ENCODE results near the gene ABCC8. TPM values are rescaled to one million over a fixed set of nuclear protein-coding genes. Genes with fewer than 3 reads are reported as not detected.
A peak's percentile ranks its signal among the peaks of the same experiment; 100 is the strongest.

Gene ABCC8
- total and polyA plus RNA-seq, 9 donors = 1.3 to 4.1 (median 2.5) TPM

GRCh38 chr11:17458268-17458667 lies 18.4 kb downstream of the ABCC8 start:
- H3K27me3 ChIP-seq (ENCODE audit: control insufficient read depth, insufficient read depth, low read length) = no peaks in the 10 kb centered on the region
- H3K9me3 ChIP-seq (replicated peaks; ENCODE audit: control insufficient read depth, low read depth, low read length) = no peaks in the 10 kb centered on the region
- no peaks in the 10 kb centered on the region for H3K36me3 ChIP-seq (ENCODE audit: control insufficient read depth, insufficient read depth, low read length)
- peaks cover 11% of the 10 kb centered on the region for H3K4me1 ChIP-seq (ENCODE audit: control insufficient read depth, insufficient read depth, low read length)
- H3K4me3 ChIP-seq (ENCODE audit: low read length) = no peak overlapping the region
- DNase-seq = no peak
- 66% methylated on average over 3 of the region's 8 CpGs for WGBS (ENCODE audit: insufficient coverage)
- no peak overlapping the region for H3K27ac ChIP-seq (ENCODE audit: low read length)

GRCh38 chr11:17457396-17458173 lies 19.1 kb downstream of the ABCC8 start:
- H3K36me3 ChIP-seq (ENCODE audit: control insufficient read depth, insufficient read depth, low read length) = no peaks in the 10 kb centered on the region
- no peak overlapping the region for H3K27ac ChIP-seq (ENCODE audit: low read length)
- H3K4me3 ChIP-seq (ENCODE audit: low read length) = no peak overlapping the region
- peak; percentile 29 for DNase-seq
- H3K9me3 ChIP-seq (replicated peaks; ENCODE audit: control insufficient read depth, low read depth, low read length) = no peaks in the 10 kb centered on the region
- peaks cover 11% of the 10 kb centered on the region for H3K4me1 ChIP-seq (ENCODE audit: control insufficient read depth, insufficient read depth, low read length)
- 80% methylated on average over 1 of the region's 8 CpGs for WGBS (ENCODE audit: insufficient coverage)
- H3K27me3 ChIP-seq (ENCODE audit: control insufficient read depth, insufficient read depth, low read length) = no peaks in the 10 kb centered on the region

- H3K27me3 ChIP-seq (ENCODE audit: control insufficient read depth, insufficient read depth, low read length) = peaks cover 4% of the 10 kb centered on the region
- no peaks in the 10 kb centered on the region for H3K36me3 ChIP-seq (ENCODE audit: control insufficient read depth, insufficient read depth, low read length)
- DNase-seq = peak; percentile 51
- no peak overlapping the region for H3K4me3 ChIP-seq (ENCODE audit: low read length)
- 63% methylated on average over 1 of the region's 2 CpGs for WGBS (ENCODE audit: insufficient coverage)
- no peaks in the 10 kb centered on the region for H3K9me3 ChIP-seq (replicated peaks; ENCODE audit: control insufficient read depth, low read depth, low read length)
- peaks cover 3% of the 10 kb centered on the region for H3K4me1 ChIP-seq (ENCODE audit: control insufficient read depth, insufficient read depth, low read length)
- no peak overlapping the region for H3K27ac ChIP-seq (ENCODE audit: low read length)
These were observed 24.0 kb downstream of the ABCC8 start for GRCh38 chr11:17452668-17453067.

DNA sequence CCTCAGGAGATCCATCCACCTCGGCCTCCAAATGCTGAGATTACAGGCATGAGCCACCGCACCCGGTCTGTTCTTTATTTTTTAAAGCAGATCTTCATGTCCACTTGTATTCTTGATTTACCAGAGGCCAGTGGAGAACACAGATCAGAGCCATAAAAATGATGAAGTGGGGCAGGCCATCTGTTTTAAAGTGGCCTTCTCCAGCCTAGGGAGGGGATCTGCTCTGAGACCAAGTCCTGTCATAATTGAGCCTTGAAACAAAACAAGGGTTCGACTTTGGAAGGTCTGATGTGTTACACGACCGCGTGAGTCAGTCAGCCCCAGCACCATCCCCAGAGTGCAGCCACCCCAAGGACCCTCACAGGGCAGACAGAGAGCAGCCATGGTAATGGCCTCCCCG lies 27.5 kb downstream of the ABCC8 start:
- H3K4me1 ChIP-seq (ENCODE audit: control insufficient read depth, insufficient read depth, low read length) = no peaks in the 10 kb centered on the region
- H3K4me3 ChIP-seq (ENCODE audit: low read length) = no peak overlapping the region
- H3K36me3 ChIP-seq (ENCODE audit: control insufficient read depth, insufficient read depth, low read length) = no peaks in the 10 kb centered on the region
- H3K9me3 ChIP-seq (replicated peaks; ENCODE audit: control insufficient read depth, low read depth, low read length) = no peaks in the 10 kb centered on the region
- no peak overlapping the region for H3K27ac ChIP-seq (ENCODE audit: low read length)
- 43% methylated on average over 4 of the region's 8 CpGs for WGBS (ENCODE audit: insufficient coverage)
- peaks cover 6% of the 10 kb centered on the region for H3K27me3 ChIP-seq (ENCODE audit: control insufficient read depth, insufficient read depth, low read length)
- DNase-seq = no peak

DNA sequence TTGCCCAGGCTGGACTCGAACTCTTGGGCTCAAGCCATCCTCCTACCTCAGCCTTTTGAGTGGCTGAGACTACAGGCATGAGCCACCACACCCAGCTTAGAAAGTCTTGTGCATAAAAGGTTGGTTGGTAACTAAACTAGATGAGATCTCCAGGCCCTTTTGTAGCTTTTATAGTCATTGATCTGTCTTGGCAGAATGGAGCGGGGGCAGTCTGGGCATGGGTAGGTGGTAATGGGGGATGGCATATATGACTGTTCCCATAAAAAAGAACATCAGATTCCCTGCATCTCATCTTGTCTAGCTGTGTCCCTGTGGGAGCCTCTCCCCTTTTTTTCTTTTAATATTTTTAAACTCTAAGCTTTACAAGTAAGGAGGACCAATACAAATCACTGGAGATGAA lies 30.2 kb downstream of the ABCC8 start:
- Histone ChIP-seq H3K27ac (ENCODE audit: low read length) (no peak overlapping the region), H3K27me3 (ENCODE audit: control insufficient read depth, insufficient read depth, low read length) (peaks cover 6% of the 10 kb centered on the region), H3K4me1 (ENCODE audit: control insufficient read depth, insufficient read depth, low read length) (no peaks in the 10 kb centered on the region), H3K9me3 (replicated peaks; ENCODE audit: control insufficient read depth, low read depth, low read length) (no peaks in the 10 kb centered on the region), H3K4me3 (ENCODE audit: low read length) (no peak overlapping the region), H3K36me3 (ENCODE audit: control insufficient read depth, insufficient read depth, low read length) (no peaks in the 10 kb centered on the region)
- no CpG with 5 or more reads among the region's 2 CpGs for WGBS (ENCODE audit: insufficient coverage)
- DNase-seq = no peak

- DNase-seq = no peak
- 20% methylated on average over 1 of the region's 5 CpGs for WGBS (ENCODE audit: insufficient coverage)
- Histone ChIP-seq H3K36me3 (ENCODE audit: control insufficient read depth, insufficient read depth, low read length) (no peaks in the 10 kb centered on the region), H3K4me3 (ENCODE audit: low read length) (no peak overlapping the region), H3K27me3 (ENCODE audit: control insufficient read depth, insufficient read depth, low read length) (peaks cover 2% of the 10 kb centered on the region), H3K9me3 (replicated peaks; ENCODE audit: control insufficient read depth, low read depth, low read length) (peaks cover 2% of the 10 kb centered on the region), H3K4me1 (ENCODE audit: control insufficient read depth, insufficient read depth, low read length) (no peaks in the 10 kb centered on the region), H3K27ac (ENCODE audit: low read length) (no peak overlapping the region)
These were observed 31.3 kb downstream of the ABCC8 start for GRCh38 chr11:17445240-17445795.

- Histone ChIP-seq H3K36me3 (ENCODE audit: control insufficient read depth, insufficient read depth, low read length) (no peaks in the 10 kb centered on the region), H3K27me3 (ENCODE audit: control insufficient read depth, insufficient read depth, low read length) (peaks cover 10% of the 10 kb centered on the region), H3K9me3 (replicated peaks; ENCODE audit: control insufficient read depth, low read depth, low read length) (peaks cover 2% of the 10 kb centered on the region), H3K4me3 (ENCODE audit: low read length) (no peak overlapping the region), H3K4me1 (ENCODE audit: control insufficient read depth, insufficient read depth, low read length) (no peaks in the 10 kb centered on the region), H3K27ac (ENCODE audit: low read length) (no peak overlapping the region)
- WGBS (ENCODE audit: insufficient coverage) = no CpG with 5 or more reads among the region's 2 CpGs
- DNase-seq = no peak
These were observed 32.5 kb downstream of the ABCC8 start for GRCh38 chr11:17443926-17444690.

GRCh38 chr11:17443423-17443822 lies 33.2 kb downstream of the ABCC8 start:
- WGBS (ENCODE audit: insufficient coverage) = no CpG with 5 or more reads among the region's 2 CpGs
- no peak for DNase-seq

GRCh38 chr11:17443000-17443399 lies 33.6 kb downstream of the ABCC8 start:
- DNase-seq = no peak
- Histone ChIP-seq H3K9me3 (replicated peaks; ENCODE audit: control insufficient read depth, low read depth, low read length) (peaks cover 2% of the 10 kb centered on the region), H3K36me3 (ENCODE audit: control insufficient read depth, insufficient read depth, low read length) (no peaks in the 10 kb centered on the region), H3K4me1 (ENCODE audit: control insufficient read depth, insufficient read depth, low read length) (no peaks in the 10 kb centered on the region), H3K4me3 (ENCODE audit: low read length) (no peak overlapping the region), H3K27ac (ENCODE audit: low read length) (no peak overlapping the region), H3K27me3 (ENCODE audit: control insufficient read depth, insufficient read depth, low read length) (peaks cover 10% of the 10 kb centered on the region)
- WGBS (ENCODE audit: insufficient coverage) = 76% methylated on average over 2 of the region's 4 CpGs

More at GRCh38 chr11:17443423-17443822, 33.2 kb downstream of the ABCC8 start:
- peaks cover 10% of the 10 kb centered on the region for H3K27me3 ChIP-seq (ENCODE audit: control insufficient read depth, insufficient read depth, low read length)
- no peaks in the 10 kb centered on the region for H3K4me1 ChIP-seq (ENCODE audit: control insufficient read depth, insufficient read depth, low read length)
- H3K9me3 ChIP-seq (replicated peaks; ENCODE audit: control insufficient read depth, low read depth, low read length) = peaks cover 2% of the 10 kb centered on the region
- no peak overlapping the region for H3K27ac ChIP-seq (ENCODE audit: low read length)
- no peaks in the 10 kb centered on the region for H3K36me3 ChIP-seq (ENCODE audit: control insufficient read depth, insufficient read depth, low read length)
- H3K4me3 ChIP-seq (ENCODE audit: low read length) = no peak overlapping the region

GRCh38 chr11:17439316-17439782 lies 37.3 kb downstream of the ABCC8 start:
- DNase-seq = no peak
- Histone ChIP-seq H3K4me1 (ENCODE audit: control insufficient read depth, insufficient read depth, low read length) (peaks cover 2% of the 10 kb centered on the region), H3K9me3 (replicated peaks; ENCODE audit: control insufficient read depth, low read depth, low read length) (peaks cover 2% of the 10 kb centered on the region), H3K4me3 (ENCODE audit: low read length) (no peak overlapping the region), H3K36me3 (ENCODE audit: control insufficient read depth, insufficient read depth, low read length) (no peaks in the 10 kb centered on the region), H3K27ac (ENCODE audit: low read length) (no peak overlapping the region), H3K27me3 (ENCODE audit: control insufficient read depth, insufficient read depth, low read length) (peaks cover 8% of the 10 kb centered on the region)
- WGBS (ENCODE audit: insufficient coverage) = 17% methylated on average over 8 of the region's 9 CpGs
